B cell (primary cell): ENCODE data around the gene SLIT3. TPM values are rescaled to one million over a fixed set of nuclear protein-coding genes. Genes with fewer than 3 reads are reported as not detected.

Experiments
- ATAC-seq: fragments of 200-7000 bp; cut with Tn5 transposase; one replicate; pipeline ENCODE4 v1.10.0; 2021; ENCODE audit warnings: low read depth, mild to moderate bottlenecking, moderate number of reproducible peaks, moderate library complexity
- CTCF ChIA-PET: fragments of 350-600 bp; sonication (Branson Sonifier 250); formaldehyde crosslinking; loops from one replicate; lab custom pipeline; 2021; ENCODE audit warnings: antibody characterized with exemption, inconsistent platforms; lab: Charles Lee
- POLR2A ChIA-PET: fragments of 350-600 bp; sonication (Branson Sonifier 250); formaldehyde crosslinking; loops from one replicate; lab custom pipeline; 2021; ENCODE audit warnings: antibody characterized with exemption; lab: Charles Lee
- DNase-seq: peaks from one replicate; pipeline ENCODE4 v3.0.0; 2013
- H2AFZ ChIP-seq: 2 replicates; pipeline ENCODE4 v1.6.1; 2012; ENCODE audit warnings: mild to moderate bottlenecking, low read depth, low read length; ENCODE audit not compliant: insufficient read depth, poor library complexity, severe bottlenecking
- H3K27ac ChIP-seq, 2 donors: 1 replicate in 1 of 2; 2 replicates in 1 of 2; pipeline ENCODE4 v1.5.1; 2012 to 2013; ENCODE audit warnings: low read length in 2 of 2, mild to moderate bottlenecking in 2 of 2, moderate library complexity in 1 of 2
- H3K27me3 ChIP-seq, 4 experiments: fragments of 200-600 bp in 1 of 4; sonication (generic) in 1 of 4; replicated peaks in 1 of 4; 1 replicate in 2 of 4; 2 replicates in 2 of 4; pipeline versions ENCODE4 v1.6.1 to v1.7.0; 2013 to 2016; ENCODE audit warnings: low read length in 3 of 4, mild to moderate bottlenecking in 2 of 4, mixed read lengths in 1 of 4, moderate library complexity in 1 of 4; ENCODE audit not compliant: insufficient read depth in 4 of 4, control insufficient read depth in 3 of 4; ENCODE audit errors: control extremely low read depth in 1 of 4
- H3K36me3 ChIP-seq, 2 experiments: replicated peaks in 1 of 2; 1 replicate in 1 of 2; 2 replicates in 1 of 2; pipeline versions ENCODE4 v1.6.1 to v1.7.1; 2013; ENCODE audit warnings: low read length in 1 of 2; ENCODE audit not compliant: insufficient read depth in 2 of 2, control insufficient read depth in 1 of 2; ENCODE audit errors: control extremely low read depth in 1 of 2, extremely low read depth in 1 of 2
- H3K4me1 ChIP-seq, 2 donors: fragments of 200-600 bp in 1 of 2; sonication (generic) in 1 of 2; 1 replicate in 1 of 2; 2 replicates in 1 of 2; pipeline versions ENCODE4 v1.5.1 to v1.6.1; 2013 to 2017; ENCODE audit warnings: low read length in 2 of 2; ENCODE audit not compliant: control insufficient read depth in 2 of 2, insufficient read depth in 2 of 2
- H3K4me2 ChIP-seq: replicated peaks from 2 replicates; pipeline ENCODE3; 2012; ENCODE audit warnings: mild to moderate bottlenecking, low read depth, low read length; ENCODE audit not compliant: poor library complexity, severe bottlenecking
- H3K4me3 ChIP-seq, 5 experiments: fragments of 200-600 bp in 1 of 5; sonication (generic) in 1 of 5; 1 replicate in 3 of 5; 2 replicates in 2 of 5; pipeline versions ENCODE4 v1.5.1 to v1.7.0; 2011 to 2016; ENCODE audit warnings: low read length in 4 of 5, mild to moderate bottlenecking in 4 of 5, low read depth in 2 of 5, control low read depth in 1 of 5, moderate library complexity in 1 of 5; ENCODE audit not compliant: insufficient read depth in 1 of 5; ENCODE audit errors: control extremely low read depth in 1 of 5, extremely low read depth in 1 of 5
- H3K79me2 ChIP-seq: fragments of 200-600 bp; sonication (generic); one replicate; pipeline ENCODE4 v1.6.0; 2016; ENCODE audit warnings: low read length; ENCODE audit not compliant: control insufficient read depth, insufficient read depth
- H3K9ac ChIP-seq: fragments of 200-600 bp; sonication (generic); 2 replicates; pipeline ENCODE4 v1.6.1; 2017; ENCODE audit warnings: mild to moderate bottlenecking, low read length, moderate library complexity
- H3K9me3 ChIP-seq, 3 donors: one replicate each; pipeline versions ENCODE4 v1.6.1 to v1.7.1; 2013; ENCODE audit warnings: low read length in 2 of 3; ENCODE audit not compliant: control insufficient read depth in 2 of 3, insufficient read depth in 1 of 3; ENCODE audit errors: control extremely low read depth in 1 of 3
- H4K20me1 ChIP-seq: 2 replicates; pipeline ENCODE4 v1.6.0; 2012; ENCODE audit warnings: mild to moderate bottlenecking, low read length; ENCODE audit not compliant: insufficient read depth, control insufficient read depth, poor library complexity, severe bottlenecking
- H3K27ac Mint-ChIP-seq: one replicate; pipeline ENCODE4 v1.8.0; 2021; ENCODE audit warnings: mixed read lengths
- H3K27me3 Mint-ChIP-seq: one replicate; pipeline ENCODE4 v1.8.0; 2021; ENCODE audit warnings: mixed read lengths
- H3K4me1 Mint-ChIP-seq: one replicate; pipeline ENCODE4 v1.8.0; 2021; ENCODE audit warnings: mixed read lengths
- H3K4me3 Mint-ChIP-seq: one replicate; pipeline ENCODE4 v1.8.0; 2021; ENCODE audit warnings: mixed read lengths
- H3K9me3 Mint-ChIP-seq: one replicate; pipeline ENCODE4 v1.8.0; 2022; ENCODE audit warnings: mixed read lengths; ENCODE audit not compliant: insufficient read depth
- EZH2 ChIP-seq: IDR thresholded peaks from 2 replicates; pipeline ENCODE4 v1.6.1; 2012; ENCODE audit warnings: borderline replicate concordance, low read depth, mild to moderate bottlenecking, moderate library complexity, low read length; ENCODE audit not compliant: insufficient read depth, poor library complexity, severe bottlenecking
- WGBS: methylation state at CpG from one replicate; pipeline ENCODE4 v1.1.5; 2013; ENCODE audit warnings: missing lambda C conversion rate; ENCODE audit not compliant: insufficient coverage; 5-methylcytosine and 5-hydroxymethylcytosine counted together
- intact Hi-C: fragments of 100-400 bp; cut with micrococcal nuclease; formaldehyde crosslinking; loops from one replicate; pipeline ENCODE4 v1.10.0; 2022
- polyA plus RNA-seq: library from polyadenylated mRNA; depleted of rRNA; stranded (reverse); fragments of >200 nt; gene quantifications from 2 replicates; pipeline ENCODE4 v1.2.3, GENCODE V29; 2012
- total RNA-seq, 2 donors: library from RNA; stranded (reverse); fragments of 120-200 nt in 1 of 2; gene quantifications; 1 replicate in 1 of 2; 2 replicates in 1 of 2; pipeline versions ENCODE4 v1.2.3 to v1.2.4, GENCODE V29; 2013 to 2022
- TF ChIP-seq, protein P1 (sequence below): fragments of 200-600 bp; IDR thresholded peaks from one replicate; pipeline ENCODE4 v1.8.0; 2022; ENCODE audit warnings: antibody characterized with exemption, mild to moderate bottlenecking

Gene SLIT3
- total and polyA plus RNA-seq, 2 donors (not counting 1 experiment from before 2014, with no cell fraction given): not detected

DNA sequence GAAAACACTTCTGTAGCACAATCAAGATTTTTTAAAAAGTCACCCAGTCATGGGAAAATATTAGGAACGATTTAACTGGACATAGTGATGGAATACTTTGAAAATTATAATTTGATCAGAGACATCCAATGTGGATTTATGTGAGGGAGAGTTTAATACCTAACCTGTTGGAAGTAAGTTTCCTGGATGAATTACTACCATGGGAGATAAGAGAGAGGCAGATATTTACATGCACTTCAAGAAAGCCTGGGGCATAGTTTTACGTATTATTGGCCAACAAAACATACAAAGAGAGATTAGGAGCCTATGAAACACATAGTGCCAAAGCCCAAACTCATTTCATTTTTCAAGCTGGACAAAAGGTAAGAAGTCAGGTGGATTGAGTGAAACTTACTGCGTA is 336.8 kb downstream of the SLIT3 start:
- no peak overlapping the region for H3K4me3 ChIP-seq
- H3K9ac ChIP-seq: no peak overlapping the region
- no peaks in the 10 kb centered on the region for H3K4me1 ChIP-seq
- Mint-ChIP-seq H3K9me3 (no peaks in the 10 kb centered on the region), H3K4me3 (no peak overlapping the region), H3K4me1 (no peaks in the 10 kb centered on the region), H3K27ac (no peak overlapping the region), H3K27me3 (peaks cover 9% of the 10 kb centered on the region)
- H3K79me2 ChIP-seq: no peaks in the 10 kb centered on the region
- H3K27ac ChIP-seq: no peak overlapping the region
- 100% methylated on average over 1 of the region's 3 CpGs for WGBS
- no peaks in the 10 kb centered on the region for H3K36me3 ChIP-seq
- no peak for DNase-seq
- no peak for ATAC-seq
- ChIA-PET POLR2A (no interaction called here), CTCF (no interaction called here)
- no peak for TF ChIP-seq EZH2
- TF ChIP-seq, protein P1, sequence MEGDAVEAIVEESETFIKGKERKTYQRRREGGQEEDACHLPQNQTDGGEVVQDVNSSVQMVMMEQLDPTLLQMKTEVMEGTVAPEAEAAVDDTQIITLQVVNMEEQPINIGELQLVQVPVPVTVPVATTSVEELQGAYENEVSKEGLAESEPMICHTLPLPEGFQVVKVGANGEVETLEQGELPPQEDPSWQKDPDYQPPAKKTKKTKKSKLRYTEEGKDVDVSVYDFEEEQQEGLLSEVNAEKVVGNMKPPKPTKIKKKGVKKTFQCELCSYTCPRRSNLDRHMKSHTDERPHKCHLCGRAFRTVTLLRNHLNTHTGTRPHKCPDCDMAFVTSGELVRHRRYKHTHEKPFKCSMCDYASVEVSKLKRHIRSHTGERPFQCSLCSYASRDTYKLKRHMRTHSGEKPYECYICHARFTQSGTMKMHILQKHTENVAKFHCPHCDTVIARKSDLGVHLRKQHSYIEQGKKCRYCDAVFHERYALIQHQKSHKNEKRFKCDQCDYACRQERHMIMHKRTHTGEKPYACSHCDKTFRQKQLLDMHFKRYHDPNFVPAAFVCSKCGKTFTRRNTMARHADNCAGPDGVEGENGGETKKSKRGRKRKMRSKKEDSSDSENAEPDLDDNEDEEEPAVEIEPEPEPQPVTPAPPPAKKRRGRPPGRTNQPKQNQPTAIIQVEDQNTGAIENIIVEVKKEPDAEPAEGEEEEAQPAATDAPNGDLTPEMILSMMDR: no peak
- H3K4me2 ChIP-seq: no peak overlapping the region
- H4K20me1 ChIP-seq: no peaks in the 10 kb centered on the region
- H3K9me3 ChIP-seq: no peaks in the 10 kb centered on the region
- intact Hi-C loops: no loop called here
- H3K27me3 ChIP-seq: no peaks in the 10 kb centered on the region
- no peak overlapping the region for H2AFZ ChIP-seq

DNA sequence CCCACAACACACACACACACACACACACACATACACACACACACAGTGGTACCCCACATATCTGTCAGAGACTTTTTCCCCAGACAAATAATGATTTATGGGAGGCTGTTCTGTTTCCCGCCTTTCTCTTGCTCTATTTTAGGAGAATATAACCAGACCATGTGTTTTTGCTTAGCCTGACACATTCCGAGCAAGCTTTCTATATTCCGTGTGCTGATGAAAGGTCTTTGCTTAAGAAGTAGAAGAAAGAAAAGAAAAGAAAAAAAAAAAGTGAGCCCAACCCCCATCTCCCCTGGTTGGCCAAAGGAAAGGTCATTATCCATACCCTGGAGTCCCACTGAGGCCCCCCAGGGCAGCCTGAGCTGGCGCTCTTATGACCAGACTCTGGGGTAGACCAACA is 338.6 kb downstream of the SLIT3 start:
- H4K20me1 ChIP-seq: no peaks in the 10 kb centered on the region
- ChIA-PET POLR2A (no interaction called here), CTCF (no interaction called here)
- H3K4me3 Mint-ChIP-seq: no peak overlapping the region
- no peak for TF ChIP-seq EZH2
- TF ChIP-seq, protein P1: no peak
- no peaks in the 10 kb centered on the region for H3K79me2 ChIP-seq
- no peak for DNase-seq
- H3K4me3 ChIP-seq: no peak overlapping the region
- H3K9me3 ChIP-seq: no peaks in the 10 kb centered on the region
- intact Hi-C loops: no loop called here
- no peaks in the 10 kb centered on the region for H3K27me3 Mint-ChIP-seq
- no peak overlapping the region for H3K27ac ChIP-seq
- H3K27me3 ChIP-seq: no peaks in the 10 kb centered on the region
- no peaks in the 10 kb centered on the region for H3K9me3 Mint-ChIP-seq
- no peak for ATAC-seq
- no peaks in the 10 kb centered on the region for H3K4me1 Mint-ChIP-seq
- H3K4me1 ChIP-seq: no peaks in the 10 kb centered on the region
- H3K9ac ChIP-seq: no peak overlapping the region
- 100% methylated on average over 1 of the region's 4 CpGs for WGBS
- H3K4me2 ChIP-seq: no peak overlapping the region
- H3K36me3 ChIP-seq: no peaks in the 10 kb centered on the region
- no peak overlapping the region for H3K27ac Mint-ChIP-seq
- no peak overlapping the region for H2AFZ ChIP-seq
